Neuronal stem cell (in vitro differentiated cells): ENCODE measurements around the gene RBMY1B.
"Not testable (repeated sequence)": the region's sequence is repeated elsewhere in the genome, so short reads cannot be mapped to it uniquely, and the experiment has no call there.

Experiments used
- DNase-seq: peaks from one replicate; pipeline ENCODE4 v3.0.0-alpha.2; 2013; ENCODE audit warnings: low spot score
- H2AFZ ChIP-seq: one replicate; pipeline ENCODE4 v1.6.1; 2013; ENCODE audit warnings: mild to moderate bottlenecking, low read length, inconsistent platforms
- H2AK5ac ChIP-seq: 2 replicates; pipeline ENCODE4 v1.6.1; 2013; ENCODE audit warnings: low read depth, mild to moderate bottlenecking, inconsistent platforms, low read length, moderate library complexity, mixed read lengths
- H2BK120ac ChIP-seq: 2 replicates; pipeline ENCODE4 v1.6.1; 2013; ENCODE audit warnings: low read depth, mild to moderate bottlenecking, inconsistent platforms, low read length, moderate library complexity, mixed read lengths
- H2BK12ac ChIP-seq: one replicate; pipeline ENCODE4 v1.6.1; 2013; ENCODE audit warnings: low read length, inconsistent platforms
- H2BK15ac ChIP-seq: 2 replicates; pipeline ENCODE4 v1.6.1; 2013; ENCODE audit warnings: mild to moderate bottlenecking, low read length, inconsistent platforms, mixed read lengths
- H2BK5ac ChIP-seq: one replicate; pipeline ENCODE4 v1.6.1; 2013; ENCODE audit warnings: inconsistent platforms, mild to moderate bottlenecking, low read length, moderate library complexity
- H3K14ac ChIP-seq: one replicate; pipeline ENCODE4 v1.6.1; 2013; ENCODE audit warnings: low read length, inconsistent platforms
- H3K18ac ChIP-seq: 2 replicates; pipeline ENCODE4 v1.6.1; 2013; ENCODE audit warnings: low read length, inconsistent platforms
- H3K23ac ChIP-seq: 2 replicates; pipeline ENCODE4 v1.6.1; 2013; ENCODE audit warnings: low read depth, mild to moderate bottlenecking, mixed read lengths, low read length, inconsistent platforms; ENCODE audit not compliant: poor library complexity
- H3K27ac ChIP-seq: replicated peaks from 3 replicates; pipeline ENCODE4 v1.5.1; 2013; ENCODE audit warnings: low read length, inconsistent platforms
- H3K27me3 ChIP-seq, 3 experiments: 2 replicates each; pipeline ENCODE4 v1.6.1; 2013; ENCODE audit warnings: low read length in 3 of 3, mild to moderate bottlenecking in 2 of 3, inconsistent platforms in 1 of 3, low read depth in 1 of 3, mixed read lengths in 1 of 3, moderate library complexity in 1 of 3; ENCODE audit not compliant: control insufficient read depth in 3 of 3, insufficient read depth in 3 of 3
- H3K36me3 ChIP-seq, 2 donors: replicated peaks in 1 of 2; 2 replicates each; pipeline ENCODE4 v1.6.1; 2013; ENCODE audit warnings: low read length in 2 of 2; ENCODE audit not compliant: control insufficient read depth in 2 of 2, insufficient read depth in 2 of 2
- H3K4ac ChIP-seq: 2 replicates; pipeline ENCODE4 v1.6.1; 2013; ENCODE audit warnings: inconsistent platforms, mild to moderate bottlenecking, low read length, moderate library complexity
- H3K4me1 ChIP-seq, 2 donors: 1 replicate in 1 of 2; 2 replicates in 1 of 2; pipeline ENCODE4 v1.6.1; 2013; ENCODE audit warnings: low read length in 2 of 2, low read depth in 1 of 2; ENCODE audit not compliant: control insufficient read depth in 2 of 2, insufficient read depth in 1 of 2
- H3K4me2 ChIP-seq: one replicate; pipeline ENCODE4 v1.6.1; 2013; ENCODE audit warnings: mild to moderate bottlenecking, low read length, inconsistent platforms; ENCODE audit not compliant: insufficient read depth, poor library complexity, severe bottlenecking
- H3K4me3 ChIP-seq, 2 donors: 2 replicates each; pipeline ENCODE4 v1.5.1; 2013; ENCODE audit warnings: low read length in 2 of 2, mild to moderate bottlenecking in 2 of 2, inconsistent platforms in 1 of 2, moderate library complexity in 1 of 2
- H3K79me1 ChIP-seq: one replicate; pipeline ENCODE4 v1.6.1; 2013; ENCODE audit warnings: low read depth, mild to moderate bottlenecking, inconsistent platforms, low read length, moderate library complexity
- H3K9ac ChIP-seq: one replicate; pipeline ENCODE4 v1.6.1; 2013; ENCODE audit warnings: mild to moderate bottlenecking, low read depth, low read length, inconsistent platforms; ENCODE audit not compliant: poor library complexity
- H3K9me3 ChIP-seq, 2 donors: replicated peaks in 1 of 2; 2 replicates each; pipeline versions ENCODE3 to v1.6.1; 2013; ENCODE audit warnings: low read length in 2 of 2, mild to moderate bottlenecking in 2 of 2, inconsistent platforms in 1 of 2, low read depth in 1 of 2, mixed read lengths in 1 of 2, moderate library complexity in 1 of 2; ENCODE audit not compliant: control insufficient read depth in 2 of 2, insufficient read depth in 1 of 2
- H4K8ac ChIP-seq: one replicate; pipeline ENCODE4 v1.6.1; 2013; ENCODE audit warnings: low read depth, mild to moderate bottlenecking, inconsistent platforms, low read length, moderate library complexity
- H4K91ac ChIP-seq: one replicate; pipeline ENCODE4 v1.6.1; 2013; ENCODE audit warnings: low read length, low read depth, mild to moderate bottlenecking, inconsistent platforms; ENCODE audit not compliant: poor library complexity
- WGBS, 2 donors: extraction: QIAGEN DNeasy Blood & Tissue Kit; methylation state at CpG; one replicate each; pipeline ENCODE4 v1.1.7; 2013; ENCODE audit warnings: missing lambda C conversion rate in 2 of 2, mixed read lengths in 1 of 2; ENCODE audit not compliant: insufficient read length in 2 of 2, insufficient replicate concordance in 1 of 2; ENCODE audit errors: extremely low coverage in 2 of 2; 5-methylcytosine and 5-hydroxymethylcytosine counted together

RBMY1B gene

DNA sequence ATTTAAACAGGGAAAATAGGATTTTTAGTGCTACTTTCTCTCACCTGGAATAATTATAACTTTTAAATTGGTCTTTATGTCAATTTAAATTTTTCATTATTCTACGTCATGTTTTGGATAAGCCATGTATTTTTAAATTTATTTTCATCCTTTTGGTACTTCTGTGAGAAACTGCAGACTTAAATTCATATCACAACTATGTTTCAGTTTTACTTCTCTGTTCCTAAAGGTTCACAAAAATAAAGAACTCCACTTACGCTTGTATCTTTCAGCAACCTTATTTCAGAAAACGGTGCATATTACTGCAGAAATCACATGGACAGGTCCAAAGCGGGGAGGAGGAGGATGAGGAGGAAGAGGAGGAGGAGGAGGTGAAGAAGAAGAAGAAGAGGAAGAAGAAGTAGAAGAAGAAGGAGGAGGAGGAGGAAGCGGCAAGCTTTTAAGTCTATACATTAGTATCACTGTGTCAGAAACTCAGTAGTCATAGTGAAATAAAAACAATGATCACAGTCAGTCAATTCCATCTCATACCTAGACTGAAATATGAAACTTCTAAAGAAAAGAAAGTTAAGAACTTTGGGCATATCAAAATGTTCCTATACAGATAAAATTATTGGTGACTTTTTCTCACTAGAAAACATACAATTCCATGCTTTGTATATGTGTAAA, 48.3 kb downstream of the RBMY1B start:
- not testable (repeated sequence) for H2BK5ac ChIP-seq, H3K18ac ChIP-seq, H3K79me1 ChIP-seq, H3K36me3 ChIP-seq, H4K91ac ChIP-seq, H3K23ac ChIP-seq, H2BK120ac ChIP-seq, H3K27me3 ChIP-seq, H4K8ac ChIP-seq, H3K9ac ChIP-seq, H3K27ac ChIP-seq, H3K4ac ChIP-seq, H3K4me2 ChIP-seq, H2BK12ac ChIP-seq, H2AFZ ChIP-seq, H3K4me1 ChIP-seq, H3K9me3 ChIP-seq, H3K4me3 ChIP-seq, DNase-seq, H2AK5ac ChIP-seq, H2BK15ac ChIP-seq, H3K14ac ChIP-seq
- WGBS, 2 donors, result no CpG with 5 or more reads among the region's 5 CpGs
